Measurements from ENCODE around the gene CENATAC.
A peak's percentile ranks its signal among the peaks of the same experiment; 100 is the strongest.
"Not testable (repeated sequence)": the region's sequence is repeated elsewhere in the genome, so short reads cannot be mapped to it uniquely, and the experiment has no call there.

CENATAC gene, protein sequence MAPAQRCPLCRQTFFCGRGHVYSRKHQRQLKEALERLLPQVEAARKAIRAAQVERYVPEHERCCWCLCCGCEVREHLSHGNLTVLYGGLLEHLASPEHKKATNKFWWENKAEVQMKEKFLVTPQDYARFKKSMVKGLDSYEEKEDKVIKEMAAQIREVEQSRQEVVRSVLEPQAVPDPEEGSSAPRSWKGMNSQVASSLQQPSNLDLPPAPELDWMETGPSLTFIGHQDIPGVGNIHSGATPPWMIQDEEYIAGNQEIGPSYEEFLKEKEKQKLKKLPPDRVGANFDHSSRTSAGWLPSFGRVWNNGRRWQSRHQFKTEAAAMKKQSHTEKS

DNA sequence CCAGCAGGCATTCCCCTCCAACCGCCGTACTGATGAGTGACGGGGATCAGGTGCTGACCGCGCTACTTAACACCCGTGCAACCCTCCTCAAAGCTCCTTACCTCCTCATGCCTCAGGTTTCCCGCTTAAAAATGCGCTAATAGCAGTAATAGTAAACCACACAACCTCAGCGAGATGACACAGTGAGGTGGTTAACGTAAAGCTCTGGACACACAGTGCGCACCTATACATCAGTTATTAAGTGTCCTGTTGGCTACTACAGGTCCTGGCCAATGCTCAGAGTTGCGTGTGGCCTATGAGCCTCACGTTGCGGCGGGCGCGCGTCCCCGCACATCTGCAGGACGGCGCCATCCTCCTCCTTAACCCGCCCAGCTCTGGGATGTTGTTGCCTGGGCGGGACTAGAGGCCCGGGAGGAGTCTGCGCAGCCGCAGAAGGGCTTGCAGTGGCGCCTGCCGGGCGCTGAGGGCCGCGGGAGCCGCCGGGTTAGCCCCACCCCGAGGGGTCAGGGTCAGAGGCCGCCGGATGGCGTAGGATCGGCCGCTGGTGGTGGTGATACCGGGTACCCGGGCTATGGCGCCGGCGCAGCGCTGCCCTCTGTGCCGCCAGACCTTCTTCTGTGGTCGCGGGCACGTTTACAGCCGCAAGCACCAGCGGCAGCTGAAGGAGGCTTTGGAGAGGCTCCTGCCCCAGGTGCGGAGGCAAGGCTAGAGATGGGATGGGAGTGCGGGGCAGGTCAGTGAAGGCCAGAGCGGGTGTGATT is at the start of gene CENATAC:
TSS of gene CENATAC (plus strand) at position 512 of the 761 bp plus-strand sequence. CDS start at position 572, 60 bp downstream.
- peak within 1 kb of the TSS; percentile 85 for H3K4me3 ChIP-seq (ENCODE audit: low read depth, low read length)

DNA sequence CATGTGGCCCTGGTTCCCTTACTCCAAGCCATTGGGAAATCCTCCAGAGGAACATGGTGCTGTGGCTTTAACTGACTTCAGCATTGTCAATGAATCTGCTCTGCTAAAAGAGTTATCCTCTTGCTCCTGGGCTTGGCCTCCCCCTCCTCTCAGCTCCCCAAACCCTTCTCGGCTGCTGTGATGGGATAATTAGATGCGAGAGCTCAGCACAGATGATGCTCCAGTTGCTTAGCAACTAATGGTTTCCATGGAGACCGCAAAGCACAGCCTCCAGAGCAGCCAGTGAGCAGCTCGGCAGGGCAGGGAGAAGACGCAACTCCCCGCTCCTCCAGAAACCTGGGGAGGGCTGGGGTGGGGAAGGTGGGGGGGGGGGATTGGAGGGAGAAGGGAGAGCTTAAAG is 44.7 kb upstream of the CENATAC start:
- TF ChIP-seq, protein P1, sequence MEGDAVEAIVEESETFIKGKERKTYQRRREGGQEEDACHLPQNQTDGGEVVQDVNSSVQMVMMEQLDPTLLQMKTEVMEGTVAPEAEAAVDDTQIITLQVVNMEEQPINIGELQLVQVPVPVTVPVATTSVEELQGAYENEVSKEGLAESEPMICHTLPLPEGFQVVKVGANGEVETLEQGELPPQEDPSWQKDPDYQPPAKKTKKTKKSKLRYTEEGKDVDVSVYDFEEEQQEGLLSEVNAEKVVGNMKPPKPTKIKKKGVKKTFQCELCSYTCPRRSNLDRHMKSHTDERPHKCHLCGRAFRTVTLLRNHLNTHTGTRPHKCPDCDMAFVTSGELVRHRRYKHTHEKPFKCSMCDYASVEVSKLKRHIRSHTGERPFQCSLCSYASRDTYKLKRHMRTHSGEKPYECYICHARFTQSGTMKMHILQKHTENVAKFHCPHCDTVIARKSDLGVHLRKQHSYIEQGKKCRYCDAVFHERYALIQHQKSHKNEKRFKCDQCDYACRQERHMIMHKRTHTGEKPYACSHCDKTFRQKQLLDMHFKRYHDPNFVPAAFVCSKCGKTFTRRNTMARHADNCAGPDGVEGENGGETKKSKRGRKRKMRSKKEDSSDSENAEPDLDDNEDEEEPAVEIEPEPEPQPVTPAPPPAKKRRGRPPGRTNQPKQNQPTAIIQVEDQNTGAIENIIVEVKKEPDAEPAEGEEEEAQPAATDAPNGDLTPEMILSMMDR (IDR thresholded peaks at IDR 0.05; ENCODE audit: borderline replicate concordance, insufficient read depth, low read depth, low read length), result no peak
- H3K4me3 ChIP-seq (ENCODE audit: low read depth, low read length), result no peak overlapping the region

More for the DNA sequence above, at the start of gene CENATAC:
- TF ChIP-seq, protein P1 (IDR thresholded peaks at IDR 0.05; ENCODE audit: borderline replicate concordance, insufficient read depth, low read depth, low read length), result no peak

DNA sequence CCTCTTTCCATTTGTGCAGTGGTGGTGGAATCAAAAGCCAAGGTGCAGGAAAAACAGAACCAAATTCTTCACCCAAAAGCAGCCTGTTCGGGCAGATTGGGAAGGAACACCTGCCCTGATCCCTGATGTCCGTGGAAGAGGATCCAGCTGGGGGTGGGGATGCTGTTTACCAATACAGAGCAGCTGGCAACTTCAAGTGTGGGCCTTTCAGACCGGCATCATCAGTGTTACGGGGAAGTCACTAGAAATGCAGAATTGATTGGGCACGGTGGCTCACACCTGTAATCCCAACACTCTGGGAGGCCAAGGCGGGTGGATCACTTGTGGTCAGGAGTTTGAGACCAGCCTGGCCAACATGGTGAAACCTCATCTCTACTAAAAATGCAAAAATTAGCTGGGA is 44.0 kb upstream of the CENATAC start:
- not testable (repeated sequence) for H3K4me3 ChIP-seq (ENCODE audit: low read depth, low read length)

DNA sequence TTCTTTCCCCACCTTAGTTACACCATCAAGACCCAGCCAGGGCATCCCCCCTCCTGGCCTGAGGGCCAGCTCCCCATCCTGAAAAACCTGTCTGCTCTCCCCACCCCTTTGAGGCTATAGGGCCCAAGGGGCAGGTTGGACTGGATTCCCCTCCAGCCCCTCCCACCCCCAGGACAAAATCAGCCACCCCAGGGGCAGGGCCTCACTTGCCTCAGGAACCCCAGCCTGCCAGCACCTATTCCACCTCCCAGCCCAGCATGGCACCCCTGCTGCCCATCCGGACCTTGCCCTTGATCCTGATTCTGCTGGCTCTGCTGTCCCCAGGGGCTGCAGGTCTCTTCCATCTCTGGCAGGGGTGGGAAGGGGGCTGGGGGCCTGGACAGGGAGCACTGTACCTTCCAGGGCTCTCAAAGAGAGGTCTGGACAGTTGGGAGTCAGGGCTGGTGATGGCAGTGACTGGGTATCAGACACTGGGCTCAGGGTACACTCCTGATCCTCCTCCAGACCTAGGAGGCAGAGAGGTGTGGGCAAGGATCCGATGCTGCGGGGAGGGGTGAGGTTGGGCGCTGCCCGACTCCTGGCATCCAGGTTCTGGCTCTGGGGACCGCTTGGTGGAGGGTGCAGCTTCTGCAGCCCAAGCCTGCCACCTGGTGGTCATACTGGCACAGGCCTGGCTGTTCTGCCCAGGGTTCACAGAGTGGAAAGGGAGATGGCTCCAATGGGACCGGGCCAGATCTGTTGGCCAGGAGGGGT is 41.7 kb upstream of the CENATAC start, which contains the start of gene UPK2:
TSS of gene UPK2 (plus strand) at position 205 of the 753 bp plus-strand sequence. CDS start at position 258, 53 bp downstream.
- H3K4me3 ChIP-seq (ENCODE audit: low read depth, low read length), result no peak within 1 kb of the TSS

DNA sequence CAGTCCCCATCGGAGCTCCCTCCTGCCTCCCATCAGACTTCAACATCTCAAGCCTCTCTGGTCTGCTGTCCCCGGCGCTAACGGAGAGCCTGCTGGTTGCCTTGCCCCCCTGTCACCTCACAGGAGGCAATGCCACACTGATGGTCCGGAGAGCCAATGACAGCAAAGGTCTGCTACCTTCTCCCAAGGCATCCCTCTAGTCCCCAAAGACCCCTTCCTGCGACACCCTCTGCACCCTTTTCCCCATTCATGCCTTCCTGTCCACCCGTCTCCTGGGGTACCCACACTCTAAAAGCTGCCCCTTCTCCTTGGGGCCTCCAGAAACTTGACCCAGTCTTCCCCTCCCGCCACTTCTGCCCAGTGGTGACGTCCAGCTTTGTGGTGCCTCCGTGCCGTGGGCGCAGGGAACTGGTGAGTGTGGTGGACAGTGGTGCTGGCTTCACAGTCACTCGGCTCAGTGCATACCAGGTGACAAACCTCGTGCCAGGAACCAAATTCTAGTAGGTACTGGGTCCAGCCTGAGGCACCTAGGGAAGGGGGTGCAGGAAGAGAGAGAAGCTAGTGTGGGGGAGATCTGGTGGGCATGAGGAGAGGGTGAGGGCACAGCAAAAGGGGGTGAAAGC is 41.0 kb upstream of the CENATAC start:
- H3K4me3 ChIP-seq (ENCODE audit: low read depth, low read length), result no peak overlapping the region
- TF ChIP-seq, protein P1 (IDR thresholded peaks at IDR 0.05; ENCODE audit: borderline replicate concordance, insufficient read depth, low read depth, low read length), result no peak

More for the DNA sequence above, 41.7 kb upstream of the CENATAC start, which contains the start of gene UPK2:
- TF ChIP-seq, protein P1 (IDR thresholded peaks at IDR 0.05; ENCODE audit: borderline replicate concordance, insufficient read depth, low read depth, low read length), result peak; percentile 97

DNA sequence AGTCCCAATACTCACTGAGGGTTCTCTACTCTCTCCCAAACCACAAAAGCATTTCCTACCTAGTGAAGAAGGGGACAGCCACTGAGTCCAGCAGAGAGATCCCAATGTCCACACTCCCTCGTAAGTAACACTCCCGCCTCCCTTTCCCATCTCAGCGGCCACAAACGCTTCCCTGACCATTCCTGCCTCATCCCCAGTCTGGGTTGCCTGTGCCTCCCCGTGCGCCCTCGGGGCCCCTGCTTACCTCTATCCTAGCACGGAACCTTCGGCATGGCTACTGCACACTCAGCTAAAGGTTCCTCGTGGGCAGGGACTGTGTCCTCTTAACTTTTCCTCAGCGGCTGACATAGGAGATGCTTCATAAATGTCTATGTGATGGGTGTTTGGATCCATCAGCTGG is 40.4 kb upstream of the CENATAC start:
- no peak overlapping the region for H3K4me3 ChIP-seq (ENCODE audit: low read depth, low read length)
- TF ChIP-seq, protein P1 (IDR thresholded peaks at IDR 0.05; ENCODE audit: borderline replicate concordance, insufficient read depth, low read depth, low read length), result no peak

DNA sequence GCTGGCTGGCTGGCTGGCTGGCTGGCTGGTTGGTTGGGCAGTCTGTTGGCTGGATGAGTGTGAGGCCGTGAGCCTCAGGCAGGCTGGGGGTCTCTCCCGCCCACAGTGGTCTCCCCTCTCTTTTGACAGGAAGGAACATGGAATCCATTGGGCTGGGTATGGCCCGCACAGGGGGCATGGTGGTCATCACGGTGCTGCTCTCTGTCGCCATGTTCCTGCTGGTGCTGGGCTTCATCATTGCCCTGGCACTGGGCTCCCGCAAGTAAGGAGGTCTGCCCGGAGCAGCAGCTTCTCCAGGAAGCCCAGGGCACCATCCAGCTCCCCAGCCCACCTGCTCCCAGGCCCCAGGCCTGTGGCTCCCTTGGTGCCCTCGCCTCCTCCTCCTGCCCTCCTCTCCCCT is 40.0 kb upstream of the CENATAC start:
- no peak overlapping the region for H3K4me3 ChIP-seq (ENCODE audit: low read depth, low read length)
- TF ChIP-seq, protein P1 (IDR thresholded peaks at IDR 0.05; ENCODE audit: borderline replicate concordance, insufficient read depth, low read depth, low read length), result no peak
